Right ventricle myocardium inferior (tissue), 1 donor: ENCODE results near the gene OVOL3. TPM values are rescaled to one million over a fixed set of nuclear protein-coding genes. Genes with fewer than 3 reads are reported as not detected.

Source experiments
- ATAC-seq: fragments of 200-7000 bp; cut with Tn5 transposase; one replicate; pipeline ENCODE4 v1.9.1; 2020; ENCODE audit warnings: mild to moderate bottlenecking, moderate library complexity
- DNase-seq: peaks from one replicate; pipeline ENCODE4 v3.0.0; 2021; ENCODE audit errors: missing footprints
- intact Hi-C: fragments of 100-400 bp; cut with DNase I; formaldehyde crosslinking; loops from one replicate; pipeline ENCODE4 v1.11.0; 2022
- total RNA-seq: library from RNA; stranded (reverse); fragmentation: NEBNext Ultra II Directional; extraction: Animal tissue kit (Norgen Biotek cat#: 25700); gene quantifications from one replicate; pipeline ENCODE4 v1.2.1, GENCODE V29; 2021
- donor health status: DM: no; HTN: yes; CAD: no; lungs with severe emphysema.

OVOL3 gene
- total RNA-seq, 1 donor from 2014 or later = not detected

GRCh38 chr19:36097036-36097435, 13.9 kb upstream of the OVOL3 start:
- intact Hi-C loops = no loop called here
- ATAC-seq (no peak), DNase-seq (no peak)

DNA sequence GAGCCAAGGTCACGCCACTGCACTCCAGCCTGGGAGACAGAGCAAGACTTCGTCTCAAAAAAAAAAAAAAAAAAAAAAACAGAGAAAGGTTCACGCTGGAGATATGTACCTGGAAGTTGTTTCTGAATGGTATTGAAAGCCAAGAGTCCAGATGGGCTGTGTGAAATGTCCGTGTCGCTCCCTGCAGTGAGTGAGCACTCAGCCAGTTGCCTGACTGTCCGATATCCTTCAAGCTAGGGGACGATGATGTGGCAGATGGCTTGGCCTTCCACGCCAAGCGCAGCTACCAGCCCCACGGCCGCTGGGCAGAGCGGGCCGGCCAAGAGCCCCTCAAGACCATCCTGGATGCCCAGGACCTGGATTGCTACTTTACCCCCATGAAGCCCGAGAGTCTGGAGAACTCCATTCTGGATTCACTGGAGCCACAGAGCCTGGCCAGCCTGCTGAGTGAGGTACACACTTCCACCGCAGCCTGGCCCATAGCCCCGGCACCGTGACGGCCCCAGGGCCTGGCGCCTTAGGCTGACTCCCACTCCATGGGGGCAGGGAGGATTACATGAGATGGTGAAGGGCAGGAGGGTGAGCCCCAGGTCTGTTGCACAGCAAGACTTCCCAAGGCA, 11.7 kb upstream of the OVOL3 start:
- ATAC-seq (peak; percentile 43), DNase-seq (no peak)
- intact Hi-C loops = no loop called here

DNA sequence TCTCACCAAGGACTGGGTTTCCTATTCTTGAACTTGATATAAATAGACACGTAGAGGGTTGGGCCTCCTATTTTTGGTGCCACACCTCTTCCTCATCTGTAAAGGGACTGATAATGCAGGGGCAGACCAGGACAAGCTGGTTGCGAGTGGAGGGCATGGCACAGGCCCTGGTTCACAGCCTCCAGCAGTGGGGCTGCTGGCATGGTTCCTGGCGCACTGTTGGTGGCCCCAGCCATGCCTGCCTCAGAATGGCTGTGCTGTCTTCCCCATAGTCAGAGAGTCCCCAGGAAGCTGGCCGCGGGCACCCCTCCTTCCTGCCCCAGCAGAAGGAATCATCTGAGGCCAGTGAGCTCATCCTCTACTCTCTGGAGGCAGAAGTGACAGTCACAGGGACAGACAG, 10.5 kb upstream of the OVOL3 start:
- DNase-seq (peak; percentile 81), ATAC-seq (peak; percentile 92)
- intact Hi-C loops = loop anchor here (5.0 kb wide), 1 partner anchor 38 kb away; no protein-coding TSS in a partner anchor

- ATAC-seq = no peak
- intact Hi-C loops = loop anchor here (5.0 kb wide), 1 partner anchor 39 kb away; no protein-coding TSS in a partner anchor
- DNase-seq = no peak
Observed at GRCh38 chr19:36101550-36102327, 9.2 kb upstream of the OVOL3 start.

DNA sequence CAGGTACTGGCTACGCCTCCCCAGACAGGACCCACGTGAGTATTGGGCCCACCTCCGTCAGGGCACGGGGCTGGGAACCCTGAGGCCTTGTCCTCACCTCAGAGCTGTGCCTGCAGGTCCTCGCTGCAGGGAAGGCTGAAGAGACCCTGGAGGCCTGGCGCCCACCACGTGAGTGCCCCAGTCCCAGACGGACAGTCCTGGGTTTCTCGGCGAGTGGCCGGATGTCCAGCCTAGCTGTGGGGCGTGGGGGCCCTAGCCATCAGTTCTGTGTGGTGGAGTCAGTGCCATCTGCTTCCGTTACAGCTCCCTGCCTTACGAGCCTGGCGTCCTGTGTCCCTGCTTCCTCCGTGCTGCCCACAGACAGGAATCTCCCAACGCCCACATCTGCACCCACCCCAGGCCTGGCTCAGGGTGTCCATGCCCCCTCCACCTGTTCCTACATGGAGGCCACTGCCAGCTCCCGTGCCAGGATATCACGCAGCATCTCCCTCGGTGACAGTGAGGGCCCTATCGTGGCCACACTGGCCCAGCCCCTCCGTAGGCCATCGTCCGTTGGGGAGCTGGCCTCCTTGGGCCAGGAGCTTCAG, 7.8 kb upstream of the OVOL3 start:
- intact Hi-C loops = loop anchor here (5.0 kb wide), 1 partner anchor 41 kb away; no protein-coding TSS in a partner anchor
- ATAC-seq (no peak), DNase-seq (no peak)

DNA sequence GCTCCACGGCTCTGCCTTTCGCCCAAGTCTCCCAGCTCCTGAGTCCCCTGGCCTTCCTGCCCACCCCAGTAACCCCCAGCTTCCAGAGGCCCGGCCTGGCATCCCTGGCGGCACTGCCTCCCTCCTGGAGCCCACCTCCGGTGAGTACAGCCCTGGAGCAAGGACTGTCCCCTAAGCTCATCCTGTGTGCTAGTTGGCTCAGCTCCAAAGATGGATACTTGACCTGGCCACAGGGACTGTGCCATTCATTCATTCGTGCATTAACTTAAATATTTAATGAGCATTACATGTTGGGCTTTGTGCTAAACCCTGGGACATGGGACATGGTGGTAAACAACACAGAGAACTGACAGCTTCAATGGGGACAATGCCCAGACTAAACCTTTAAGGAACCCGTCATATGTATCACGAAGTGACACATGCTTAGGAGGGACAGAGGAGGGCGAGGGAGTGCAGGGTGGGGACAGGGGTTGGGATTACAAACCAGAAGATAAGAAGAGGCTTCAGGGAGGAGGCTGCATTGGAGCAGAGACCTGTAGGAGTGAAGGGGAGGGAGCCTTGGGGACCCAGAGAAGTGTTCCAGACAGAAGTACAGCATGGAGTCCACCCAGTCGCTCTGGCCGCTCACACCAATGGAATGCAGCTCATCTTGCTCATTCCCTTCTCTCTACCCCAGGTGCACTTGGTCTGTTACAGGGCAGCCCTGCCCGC, 6.9 kb upstream of the OVOL3 start:
- intact Hi-C loops = loop anchor here (5.0 kb wide), 1 partner anchor 42 kb away; no protein-coding TSS in a partner anchor
- no peak for ATAC-seq

GRCh38 chr19:36106441-36106840, 4.5 kb upstream of the OVOL3 start:
- ATAC-seq (peak; percentile 66), DNase-seq (no peak)
- intact Hi-C loops = no loop called here

More for the DNA sequence above, 6.9 kb upstream of the OVOL3 start:
- no peak for DNase-seq

- intact Hi-C loops = no loop called here
- DNase-seq (peak; percentile 48), ATAC-seq (no peak)
Observed at GRCh38 chr19:36106991-36107390, 4.0 kb upstream of the OVOL3 start.

- intact Hi-C loops = no loop called here
- DNase-seq (no peak), ATAC-seq (no peak)
Observed at GRCh38 chr19:36108684-36109083, 2.3 kb upstream of the OVOL3 start.

GRCh38 chr19:36111200-36111539, 227 bp downstream of the OVOL3 start:
- ATAC-seq = no peak
- intact Hi-C loops = loop anchor here (10.0 kb wide), 1 partner anchor 366 kb away; the partner anchor contains the start of genes IGFLR1, LIN37, PSENEN and U2AF1L4
- DNase-seq = no peak

DNA sequence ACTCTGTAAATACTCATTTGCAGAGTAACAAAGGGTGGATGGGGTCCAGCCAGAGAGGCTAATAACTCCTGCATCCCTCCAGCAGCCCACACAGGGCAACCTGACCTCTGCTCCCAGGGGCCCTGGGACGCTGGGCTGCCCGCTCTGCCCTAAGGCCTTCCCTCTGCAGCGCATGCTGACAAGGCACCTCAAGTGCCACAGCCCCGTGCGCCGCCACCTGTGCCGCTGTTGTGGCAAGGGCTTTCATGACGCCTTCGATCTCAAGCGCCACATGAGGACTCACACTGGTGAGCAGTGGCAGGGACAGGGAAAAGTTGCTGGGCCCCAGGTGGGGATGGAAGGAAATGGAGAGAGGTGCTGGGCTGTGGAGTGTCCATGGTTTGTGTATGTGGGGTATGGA, 1.7 kb downstream of the OVOL3 start:
- ATAC-seq (no peak), DNase-seq (no peak)
- intact Hi-C loops = loop anchor here (10.0 kb wide), 1 partner anchor 368 kb away; the partner anchor contains the start of genes IGFLR1, LIN37, PSENEN and U2AF1L4

GRCh38 chr19:36113425-36113824, 2.5 kb downstream of the OVOL3 start:
- ATAC-seq (no peak), DNase-seq (no peak)
- intact Hi-C loops = loop anchor here (10.0 kb wide), 1 partner anchor 369 kb away; the partner anchor contains the start of genes IGFLR1, LIN37, PSENEN and U2AF1L4

DNA sequence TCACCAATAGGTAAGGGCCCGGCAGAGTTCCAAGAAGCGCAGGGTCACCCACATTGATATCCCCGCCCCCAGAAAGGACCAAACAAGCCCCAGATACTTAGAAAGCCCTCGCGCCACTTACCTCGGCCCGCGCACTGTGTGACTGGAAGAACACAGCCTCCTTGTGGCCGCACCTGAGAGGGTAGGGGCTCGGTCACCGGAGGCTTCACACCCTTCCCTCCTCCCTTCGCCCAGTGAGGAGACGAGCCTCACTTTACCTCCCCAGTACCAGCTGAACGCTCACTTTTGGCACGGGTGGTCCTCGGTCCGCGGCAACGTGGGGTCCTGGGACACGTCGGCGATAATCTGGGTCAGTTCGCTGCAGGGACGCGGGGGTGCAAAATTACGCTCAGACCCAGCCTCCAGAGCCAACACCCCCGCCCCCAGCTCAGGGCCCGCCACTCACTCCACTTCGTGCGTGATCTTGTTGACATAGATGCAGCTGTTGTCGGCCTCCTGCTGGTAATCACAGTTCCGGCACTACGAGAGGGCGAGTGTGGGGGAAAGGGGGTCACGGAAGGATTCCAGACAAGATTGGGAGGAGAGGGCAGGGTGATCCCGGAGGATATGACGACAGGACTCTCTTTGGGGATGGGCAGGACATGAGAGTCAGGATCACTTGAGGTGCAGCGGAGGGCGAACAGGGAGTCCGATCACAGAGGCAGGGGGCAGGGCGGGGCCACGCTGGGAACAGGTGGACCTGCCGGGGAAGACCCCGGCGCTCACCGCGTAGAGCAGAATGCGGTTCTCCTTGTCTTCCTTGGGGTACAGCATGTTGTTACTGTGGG, 3.2 kb downstream of the OVOL3 start:
- ATAC-seq = no peak
- no peak for DNase-seq
- intact Hi-C loops = loop anchor here (2.0 to 10.0 kb wide), 2 partner anchors 59 to 369 kb away; partner anchors contain the start of genes IGFLR1, LIN37, PSENEN and THAP8

GRCh38 chr19:36114721-36115452, 3.9 kb downstream of the OVOL3 start, which contains the start of gene POLR2I:
TSS of gene POLR2I (minus strand) at chr19:36114875. CDS start at chr19:36114856, 19 bp downstream.
- ATAC-seq (peak; percentile 96), DNase-seq (peak; percentile 99)
- intact Hi-C loops = loop anchor here (1.0 to 10.0 kb wide), 3 partner anchors 12 to 370 kb away; partner anchors contain the start of genes IGFLR1, LIN37, PSENEN and THAP8

- intact Hi-C loops = loop anchor here (1.0 to 10.0 kb wide), 3 partner anchors 12 to 371 kb away; partner anchors contain the start of genes IGFLR1, LIN37, PSENEN and THAP8
- peak; percentile 65 for ATAC-seq
- peak; percentile 92 for DNase-seq
Observed at GRCh38 chr19:36115453-36116343, 4.8 kb downstream of the OVOL3 start, which contains the start of gene TBCB. TSS of gene TBCB (plus strand) at chr19:36115468. CDS start at chr19:36115561, 93 bp downstream.

DNA sequence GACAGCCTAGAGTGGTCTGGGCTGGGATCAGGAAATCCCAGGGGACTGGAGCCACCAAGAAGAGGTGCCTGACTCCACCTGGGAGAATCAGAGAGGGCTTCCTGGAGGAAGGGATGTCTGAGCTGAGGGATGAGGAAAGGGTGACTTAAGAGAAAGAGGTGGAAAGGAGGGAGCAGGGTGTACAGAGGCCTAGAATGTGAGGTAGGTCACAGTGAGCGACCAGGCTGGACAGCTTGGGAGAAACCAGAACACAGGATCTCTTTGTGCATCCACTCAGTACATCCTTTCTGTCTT, 5.3 kb downstream of the OVOL3 start:
- intact Hi-C loops = loop anchor here (10.0 kb wide), 1 partner anchor 371 kb away; the partner anchor contains the start of genes IGFLR1, LIN37, PSENEN and U2AF1L4
- no peak for DNase-seq
- ATAC-seq = no peak
